GM18870 (cell line): ENCODE data around the gene KIF14.
"Not testable (repeated sequence)": the region's sequence is repeated elsewhere in the genome, so short reads cannot be mapped to it uniquely, and the experiment has no call there.

Source experiments
- ATAC-seq: cut with Tn5 transposase; IDR thresholded peaks from one replicate; pipeline ENCODE4 v1.9.1; 2021; ENCODE audit warnings: moderate library complexity; ENCODE audit not compliant: unreplicated experiment

KIF14 gene

DNA sequence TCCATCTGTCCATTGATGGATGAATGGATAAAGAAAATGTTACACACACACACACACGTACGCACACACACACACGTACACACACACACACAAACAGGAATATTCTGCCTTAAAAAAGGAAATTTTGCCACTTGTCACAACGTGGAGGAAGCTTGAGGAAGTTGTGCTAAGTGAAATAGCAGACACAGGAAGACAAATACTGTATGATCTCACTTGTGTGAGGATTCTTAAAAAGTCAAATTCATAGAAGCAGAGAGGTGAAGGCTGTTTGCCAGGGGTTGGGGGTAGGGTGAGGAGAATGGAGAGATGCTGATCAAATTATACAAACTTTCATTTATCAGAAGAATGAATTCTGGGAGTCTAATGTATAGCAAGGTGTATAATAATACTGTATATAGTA, 73.2 kb downstream of the KIF14 start:
- no peak for ATAC-seq

DNA sequence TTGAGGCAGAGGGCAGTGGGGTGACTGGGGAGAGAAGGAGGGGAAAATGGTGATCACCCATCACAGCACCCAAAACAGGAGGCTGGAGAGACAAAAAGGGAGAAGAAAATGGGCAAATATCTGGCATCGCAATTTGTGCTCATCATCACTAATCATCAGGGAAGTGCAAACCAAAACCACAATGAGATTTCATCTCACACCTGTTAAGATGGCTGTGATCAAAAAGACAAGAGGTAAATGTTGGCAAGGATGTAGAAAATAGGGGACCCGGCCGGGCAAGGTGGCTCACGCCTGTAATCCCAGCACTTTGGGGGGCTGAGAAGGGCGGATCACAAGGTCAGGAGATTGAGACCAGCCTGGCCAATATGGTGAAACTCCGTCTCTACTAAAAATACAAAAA, 74.0 kb downstream of the KIF14 start:
- ATAC-seq, result no peak

DNA sequence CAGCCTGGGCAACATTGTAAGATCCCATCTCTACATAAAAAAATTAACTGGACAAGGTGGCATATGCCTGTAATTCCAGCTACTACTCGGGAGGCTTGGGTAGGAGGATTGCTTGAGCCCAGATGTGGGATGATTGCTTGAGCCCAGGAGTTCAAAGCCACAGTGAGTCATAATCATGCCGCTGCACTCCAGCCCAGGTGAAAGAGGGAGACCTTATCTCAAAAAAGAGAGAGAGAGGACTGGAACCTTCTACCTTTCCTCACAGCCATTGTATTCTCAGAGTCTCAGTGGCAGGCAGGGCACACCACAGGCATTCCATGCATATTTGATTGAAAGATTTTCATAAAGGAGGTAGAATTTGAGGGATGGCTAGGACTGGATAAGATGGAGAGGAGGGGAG, 78.4 kb downstream of the KIF14 start:
- no peak for ATAC-seq

DNA sequence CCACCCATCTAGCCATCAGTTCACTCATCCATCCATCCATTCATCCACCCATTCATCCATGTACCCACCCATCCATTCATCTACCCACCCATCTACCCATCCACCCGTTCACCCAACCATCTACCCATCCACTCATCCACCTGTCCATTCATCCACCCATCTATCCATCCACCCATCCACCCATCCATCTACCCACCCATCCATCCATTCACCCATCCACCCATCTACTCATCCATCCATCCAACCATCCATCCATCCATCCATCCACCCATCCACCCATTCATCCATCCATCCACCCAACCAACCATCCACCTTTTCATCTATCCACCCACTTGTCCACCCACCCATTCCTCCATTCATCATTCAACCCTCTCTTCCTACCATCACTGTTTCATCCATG, 80.3 kb downstream of the KIF14 start:
- ATAC-seq, result no peak

DNA sequence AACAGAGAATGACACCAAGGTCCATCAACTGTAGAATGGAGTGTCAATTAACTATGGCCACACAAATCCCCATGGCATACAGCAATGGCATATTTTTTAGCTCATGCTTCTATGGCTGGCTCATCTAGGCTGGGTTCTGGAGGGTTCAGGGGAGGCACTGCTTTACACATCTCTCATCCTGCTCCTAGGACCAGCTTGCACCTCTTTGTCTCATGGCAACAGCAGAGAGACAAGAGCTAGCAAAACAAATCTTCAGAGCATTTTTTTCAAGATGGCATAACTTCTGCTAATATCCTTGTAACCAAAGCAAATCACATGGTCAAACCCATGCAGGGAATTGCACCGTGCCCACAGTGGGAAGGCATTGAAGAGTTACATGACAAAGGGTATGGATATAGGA, 82.4 kb downstream of the KIF14 start:
- ATAC-seq, result no peak

DNA sequence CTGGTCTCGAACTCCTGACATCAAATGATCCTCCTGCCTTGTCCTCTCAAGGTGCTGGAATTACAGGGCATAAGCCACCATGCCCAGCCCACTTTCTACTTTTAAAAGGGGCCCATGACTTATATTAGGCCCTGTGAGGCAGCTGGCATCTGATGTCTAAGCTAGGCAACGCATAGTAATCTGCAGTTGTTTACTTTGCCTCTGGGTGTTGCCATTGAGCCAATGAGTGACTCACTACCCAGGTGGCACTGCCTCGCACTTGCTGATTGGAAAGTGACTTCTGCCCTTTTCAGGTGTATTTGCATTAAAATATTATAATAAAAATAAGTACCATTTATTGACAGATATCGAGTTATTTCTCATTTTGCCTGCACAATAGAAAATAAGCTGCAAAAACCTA, 84.9 kb downstream of the KIF14 start:
- ATAC-seq, result no peak

DNA sequence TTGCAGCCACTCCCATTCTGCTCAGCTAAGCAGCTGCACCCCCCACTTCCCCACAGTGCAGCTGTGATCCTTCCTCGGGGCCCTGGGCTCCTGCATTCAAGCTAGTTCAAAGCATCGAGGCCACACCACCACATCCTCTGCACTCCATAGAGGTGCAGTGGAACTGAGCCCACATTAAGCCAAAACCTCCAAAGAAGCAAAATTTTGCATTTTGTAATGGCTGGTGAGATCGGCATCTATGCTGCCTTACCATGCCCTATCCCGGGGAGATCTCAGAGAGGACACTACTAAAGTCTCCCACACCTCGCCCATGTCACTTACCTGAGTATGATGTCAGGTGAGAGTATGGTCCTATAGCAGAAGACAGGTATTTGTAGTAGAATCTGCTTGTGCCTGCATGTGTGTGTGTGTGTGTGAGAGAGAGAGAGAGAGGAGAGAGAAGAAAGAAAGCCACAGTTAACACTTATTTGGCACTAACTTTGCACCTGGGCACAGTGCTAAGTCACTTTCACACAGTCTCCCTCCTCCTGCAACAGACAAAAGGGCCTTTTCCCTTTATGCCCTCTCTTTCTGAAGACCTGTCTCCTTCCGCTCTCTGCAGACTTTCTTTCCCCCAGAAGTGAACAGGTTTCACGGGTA, 89.8 kb downstream of the KIF14 start:
- no peak for ATAC-seq

DNA sequence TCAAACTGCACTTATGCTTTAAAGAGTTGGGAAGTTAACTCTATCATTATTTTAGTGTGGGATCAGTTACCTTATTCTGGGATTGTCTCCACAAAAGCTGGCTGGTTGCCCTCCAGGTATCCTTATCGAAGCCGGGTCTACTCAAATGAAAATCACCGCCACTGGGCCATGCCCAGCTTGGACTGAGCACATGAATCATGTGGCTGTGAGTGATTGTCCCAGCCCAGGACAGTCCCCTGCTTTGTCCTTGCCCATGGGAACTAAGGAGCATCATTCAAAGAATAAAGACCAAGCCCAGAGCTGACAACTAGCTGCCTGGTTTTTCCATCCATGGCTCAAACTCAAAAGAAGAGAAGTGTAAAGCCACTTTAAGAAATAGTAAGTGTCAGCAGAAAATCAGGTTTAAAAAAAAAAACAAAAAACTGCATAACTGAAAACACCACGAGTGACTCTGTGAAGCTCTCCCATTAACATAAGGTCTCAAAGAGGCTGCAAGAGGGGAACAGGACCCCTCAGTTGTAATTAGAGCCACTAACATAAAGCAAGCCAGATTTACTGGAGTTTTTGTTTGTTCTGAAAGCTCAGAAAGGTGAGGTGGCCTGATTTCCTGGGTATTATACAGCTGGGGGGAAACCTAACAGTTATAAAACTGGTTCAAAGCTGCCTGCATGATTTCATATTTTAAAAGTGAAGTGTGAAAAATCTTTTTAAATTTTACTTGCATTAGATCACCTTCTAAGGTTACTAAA, 91.5 kb downstream of the KIF14 start:
- ATAC-seq, result no peak

DNA sequence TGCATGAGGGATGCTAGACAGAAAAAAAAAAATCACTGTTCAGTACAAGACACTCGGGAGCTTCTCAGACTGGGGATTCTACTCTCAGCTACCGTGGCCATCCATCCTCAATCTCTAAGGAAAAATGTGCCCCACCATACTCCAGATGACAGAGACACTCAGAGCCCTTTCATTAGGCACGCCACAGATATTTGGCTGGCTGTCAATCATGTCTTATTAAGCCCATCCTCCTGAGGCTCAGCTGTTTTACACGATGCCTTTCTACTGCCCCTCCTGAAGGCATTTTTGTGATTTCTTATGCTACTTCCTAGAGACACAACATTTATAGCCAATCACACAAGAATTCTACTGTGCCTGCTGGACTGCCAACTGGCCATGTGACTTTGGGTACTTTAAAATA, 92.9 kb downstream of the KIF14 start:
- no peak for ATAC-seq

DNA sequence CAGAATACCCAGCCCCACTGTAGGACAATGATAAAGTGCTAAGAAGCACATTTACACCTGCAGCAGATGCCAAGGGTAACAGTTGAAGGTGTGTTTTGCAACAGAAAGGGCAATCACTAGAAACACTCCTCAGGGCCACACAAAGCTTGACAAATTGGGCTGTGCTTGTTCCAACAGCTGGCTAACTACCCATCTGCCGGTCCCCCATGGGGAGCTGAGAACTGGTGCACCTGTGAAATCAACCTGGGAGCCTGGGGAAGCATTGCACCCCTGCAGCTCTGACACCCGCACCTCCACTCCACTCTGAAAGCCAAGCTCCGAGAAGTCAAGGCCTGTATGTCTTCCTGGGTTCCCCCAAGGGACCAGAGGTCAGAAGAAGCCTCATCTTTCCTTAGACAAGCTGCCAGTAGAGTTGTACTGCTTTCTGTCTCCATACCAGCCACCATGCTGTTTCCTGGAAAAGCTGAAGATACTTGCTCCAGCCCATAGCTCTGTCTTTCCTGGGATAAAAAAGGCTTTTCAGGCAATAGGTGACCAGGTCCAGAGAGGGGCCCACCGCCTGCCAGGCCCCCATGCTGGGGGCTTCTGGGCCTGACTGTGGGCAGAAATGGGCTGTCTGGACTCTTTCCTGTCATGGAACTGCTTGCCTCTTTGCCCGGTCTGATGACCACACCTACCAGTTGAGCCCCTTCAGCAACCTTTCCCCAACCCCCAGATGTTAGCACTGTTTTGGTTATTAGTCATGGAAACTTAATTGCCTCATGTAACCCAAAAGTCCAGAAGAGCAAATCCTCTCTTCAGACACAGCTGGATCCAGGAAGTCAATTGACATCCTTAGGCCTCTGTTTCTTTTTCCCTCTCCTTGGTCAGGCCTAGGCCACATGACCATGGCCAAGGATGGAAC, 93.6 kb downstream of the KIF14 start:
- no peak for ATAC-seq

DNA sequence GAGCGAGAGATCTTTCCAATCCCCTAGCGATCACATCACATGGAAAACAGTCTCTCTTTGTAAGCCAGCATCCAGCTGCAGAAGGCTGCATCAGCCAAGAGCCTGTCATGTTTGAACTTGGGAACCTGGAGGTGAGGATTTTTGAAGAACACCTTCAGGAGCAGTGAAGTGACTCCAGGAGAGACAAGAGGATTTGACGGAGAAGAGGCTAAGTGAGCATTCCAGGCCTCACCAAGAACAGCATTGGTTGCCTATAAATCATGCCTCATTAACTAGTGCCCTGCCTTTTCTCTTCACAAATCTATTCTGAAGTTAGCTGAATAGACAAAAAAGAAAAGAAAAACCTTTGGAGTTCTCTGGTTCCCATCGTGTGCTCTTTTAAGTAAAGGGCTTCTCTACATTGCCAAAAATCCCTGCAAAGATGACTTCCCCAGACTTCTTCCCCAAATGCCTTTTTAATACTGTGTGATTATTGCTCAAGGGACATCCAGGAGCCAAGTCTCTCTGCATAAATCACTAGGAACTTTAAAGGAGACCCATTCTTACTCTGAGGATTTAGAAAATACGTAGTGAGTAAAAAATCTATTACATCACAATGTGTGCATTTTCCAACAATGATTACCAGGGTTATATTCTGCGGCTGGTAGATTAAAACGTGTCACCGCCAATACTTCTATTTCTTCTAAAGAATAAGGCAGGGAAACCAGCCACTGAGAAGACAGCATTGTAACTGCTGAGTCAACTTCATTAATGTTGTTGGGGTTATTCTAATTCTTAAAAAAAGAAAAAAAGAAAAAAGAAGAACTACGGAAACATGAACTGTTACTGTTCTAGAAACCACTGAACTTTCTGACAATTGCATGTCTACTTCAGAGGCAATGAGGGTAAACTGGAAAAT, 95.2 kb downstream of the KIF14 start:
- no peak for ATAC-seq

DNA sequence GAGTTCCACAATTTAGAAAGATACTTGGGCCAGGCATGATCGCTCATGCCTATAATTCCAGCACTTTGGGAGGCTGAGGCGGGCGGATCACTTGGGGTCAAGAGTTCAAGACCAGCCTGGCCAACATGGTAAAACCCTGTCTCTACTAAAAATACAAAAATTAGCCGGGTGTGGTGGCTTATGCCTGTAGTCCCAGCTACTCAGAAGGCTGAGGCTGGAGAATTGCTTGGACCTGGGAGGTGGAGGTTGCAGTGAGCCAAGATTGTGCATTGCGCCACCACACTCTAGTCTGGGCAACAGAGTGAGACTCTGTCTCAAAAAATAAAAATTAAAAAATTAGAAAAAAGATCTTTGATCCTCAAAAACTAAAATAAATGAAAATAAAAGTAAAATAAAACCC, 96.0 kb downstream of the KIF14 start:
- not testable (repeated sequence) for ATAC-seq

DNA sequence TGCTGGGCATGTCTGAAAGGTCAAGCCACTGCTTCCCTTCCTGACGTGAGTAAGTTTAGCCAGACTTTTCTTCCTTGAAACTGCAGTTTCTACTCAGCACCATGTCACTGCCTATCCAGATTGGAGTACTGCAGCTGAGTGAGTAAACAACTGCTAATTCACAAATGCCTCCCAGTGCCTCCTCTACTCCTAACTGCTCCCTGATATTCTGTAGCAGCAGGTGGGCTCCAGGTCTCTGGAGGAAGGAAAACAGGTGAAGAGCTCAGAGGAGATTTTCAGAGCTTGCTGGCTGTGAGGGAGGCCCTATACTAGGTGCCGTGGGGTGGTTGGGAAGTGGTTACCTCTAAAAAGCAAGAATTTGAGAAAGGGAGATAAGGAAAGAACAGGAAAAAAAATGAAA, 96.5 kb downstream of the KIF14 start:
- ATAC-seq, result no peak

DNA sequence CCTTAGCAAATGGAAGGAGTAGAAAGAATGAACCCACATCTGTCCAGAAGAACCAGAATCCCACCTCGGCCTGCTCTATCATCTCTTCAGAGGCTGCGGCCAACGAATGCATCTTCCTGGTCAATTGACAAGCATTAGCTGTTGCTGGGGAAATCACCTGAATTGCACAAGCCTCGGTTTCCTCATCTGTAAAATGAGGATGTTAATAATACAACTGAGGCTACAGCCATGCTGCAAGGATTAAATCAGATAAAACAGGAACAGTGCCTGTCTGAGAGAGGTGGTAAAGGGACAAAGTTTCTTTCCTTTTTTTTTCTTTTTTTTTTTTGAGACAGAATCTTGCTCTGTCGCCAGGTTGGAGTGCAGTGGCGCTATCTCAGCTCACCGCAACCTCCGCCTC, 99.8 kb downstream of the KIF14 start:
- ATAC-seq, result no peak

DNA sequence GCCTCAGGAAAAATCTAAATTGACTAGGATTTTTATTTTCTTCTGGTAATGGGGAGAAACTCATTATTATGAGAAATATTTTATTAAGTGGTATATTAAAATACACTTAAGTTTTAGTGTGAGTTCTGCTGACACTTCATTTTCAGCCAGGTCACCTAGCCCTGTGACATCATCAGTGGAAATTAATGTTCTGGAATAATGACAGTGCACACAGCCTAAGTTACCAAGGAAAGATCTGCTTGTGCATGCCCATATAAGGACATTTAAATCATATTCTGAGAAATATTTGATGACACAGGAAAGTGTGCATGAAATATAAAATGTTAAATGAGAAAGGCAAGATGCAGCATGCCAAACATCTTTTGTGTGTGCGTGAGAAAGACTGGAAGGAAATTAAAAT, 102.0 kb downstream of the KIF14 start:
- ATAC-seq, result no peak

DNA sequence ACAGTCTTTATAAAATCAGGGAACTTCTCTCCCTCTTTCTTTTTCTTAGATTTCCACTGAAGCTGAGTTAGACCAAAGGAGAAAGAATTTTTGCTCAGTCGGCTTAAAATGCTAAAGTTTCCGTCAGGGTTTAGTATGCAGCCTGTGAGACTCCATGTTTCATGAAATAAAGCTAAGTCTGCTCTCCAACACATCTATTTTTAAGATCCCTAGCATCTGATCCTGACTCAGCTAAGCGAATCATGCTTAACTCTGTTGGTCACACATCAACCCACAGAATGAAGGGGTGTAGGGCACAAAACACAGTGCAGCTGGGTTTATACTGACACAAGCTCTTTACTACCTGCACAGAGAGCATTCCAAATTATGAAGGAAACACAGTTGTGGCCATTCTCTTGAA, 108.4 kb downstream of the KIF14 start:
- no peak for ATAC-seq

DNA sequence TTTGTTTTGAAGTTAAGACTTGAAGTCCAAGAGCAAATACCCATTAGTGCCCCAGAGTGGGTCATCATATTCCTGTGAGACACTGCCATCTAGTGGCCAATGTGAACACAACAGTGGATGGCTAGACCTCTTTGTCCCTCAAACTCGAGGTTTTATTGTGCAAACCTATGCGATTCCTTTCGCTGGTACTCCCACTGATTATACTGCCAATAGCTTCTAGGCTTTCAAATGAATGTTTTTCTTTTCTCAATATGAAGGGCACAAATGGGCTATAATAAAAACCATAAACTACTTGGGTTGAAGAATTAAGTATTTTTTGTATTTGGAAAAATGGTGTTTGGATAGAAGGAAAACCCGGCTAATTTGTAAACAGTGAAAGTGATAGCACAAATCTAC, 110.3 kb downstream of the KIF14 start:
- ATAC-seq, result peak; percentile 75

DNA sequence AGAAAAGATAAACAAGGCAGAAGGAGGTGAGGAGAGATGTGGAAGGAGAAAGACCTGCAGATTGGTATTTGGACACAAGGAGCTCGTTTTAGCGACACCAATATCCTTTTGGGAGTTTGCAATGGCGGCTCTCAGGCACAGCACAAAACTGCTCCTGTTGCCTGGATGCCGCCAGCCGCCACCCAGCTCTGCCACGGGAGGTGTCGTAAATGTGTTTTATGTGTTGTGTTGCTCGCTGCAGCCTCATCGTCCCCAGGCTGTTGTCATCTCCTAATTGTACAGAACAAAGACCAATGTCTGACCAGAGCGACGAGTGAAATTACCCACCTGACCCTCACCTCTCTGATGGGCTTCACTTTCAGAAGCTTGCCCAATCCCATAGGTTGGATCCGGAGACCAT, 114.1 kb downstream of the KIF14 start:
- ATAC-seq, result no peak

DNA sequence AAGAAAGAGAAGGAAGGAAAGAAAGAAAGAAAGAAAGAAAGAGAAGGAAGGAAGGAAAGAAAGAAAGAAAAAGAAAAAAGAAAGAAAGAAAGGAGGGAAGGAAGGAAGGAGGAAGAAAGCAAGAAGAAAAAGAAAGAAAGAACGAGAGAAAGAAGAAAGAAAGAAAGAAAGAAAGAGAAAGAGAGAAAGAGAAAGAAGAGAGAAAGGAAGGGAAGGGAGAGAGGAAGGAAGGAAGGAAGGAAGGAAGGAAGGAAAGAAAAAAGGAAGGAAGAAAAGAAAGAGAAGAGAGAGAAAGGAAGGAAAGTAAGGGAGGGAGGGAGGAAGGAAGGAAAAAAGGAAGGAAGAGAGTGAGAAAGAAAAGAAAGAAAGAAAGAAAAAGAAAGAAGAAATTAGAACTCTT, 115.3 kb downstream of the KIF14 start:
- ATAC-seq, result no peak
